Right renal pelvis (tissue), 4 donors: ENCODE results near the gene EFCAB6. TPM values are rescaled to one million over a fixed set of nuclear protein-coding genes. Genes with fewer than 3 reads are reported as not detected.

Experiments
- DNase-seq, 4 donors: peaks; one replicate each; pipeline ENCODE4 v3.0.0-alpha.2; 2013; ENCODE audit warnings: low read depth in 4 of 4, low spot score in 3 of 4, missing footprints in 1 of 4
- polyA plus RNA-seq, 4 donors: library from polyadenylated mRNA; unstranded; fragments of 120-200 nt; gene quantifications; one replicate each; pipeline ENCODE4 v1.2.1, GENCODE V29; 2013; ENCODE audit not compliant: insufficient read length in 4 of 4

EFCAB6 gene
- polyA plus RNA-seq, 4 donors: 4.4 to 5.4 (median 4.9) TPM

- no peak for DNase-seq
Observed at GRCh38 chr22:43512279-43512678, 299.8 kb downstream of the EFCAB6 start.

- DNase-seq: no peak
Observed at GRCh38 chr22:43511276-43511910, 300.7 kb downstream of the EFCAB6 start.

GRCh38 chr22:43510281-43511070 is 301.6 kb downstream of the EFCAB6 start:
- no peak for DNase-seq

GRCh38 chr22:43509337-43509736 is 302.8 kb downstream of the EFCAB6 start:
- DNase-seq: no peak

- DNase-seq: no peak
Observed at GRCh38 chr22:43508489-43508888, 303.6 kb downstream of the EFCAB6 start.

GRCh38 chr22:43507235-43507634 is 304.9 kb downstream of the EFCAB6 start:
- no peak for DNase-seq

- no peak for DNase-seq
Observed at GRCh38 chr22:43506487-43506886, 305.6 kb downstream of the EFCAB6 start.

GRCh38 chr22:43505896-43506295 is 306.2 kb downstream of the EFCAB6 start:
- DNase-seq: no peak

- no peak for DNase-seq
Observed at GRCh38 chr22:43505423-43505822, 306.7 kb downstream of the EFCAB6 start.

- no peak for DNase-seq
Observed at GRCh38 chr22:43504666-43505261, 307.3 kb downstream of the EFCAB6 start.

GRCh38 chr22:43504068-43504467 is 308.0 kb downstream of the EFCAB6 start:
- DNase-seq: no peak

GRCh38 chr22:43502306-43502874 is 309.7 kb downstream of the EFCAB6 start:
- DNase-seq: no peak

- DNase-seq: no peak
Observed at GRCh38 chr22:43501878-43502277, 310.2 kb downstream of the EFCAB6 start.

- no peak for DNase-seq
Observed at GRCh38 chr22:43500792-43501785, 311.0 kb downstream of the EFCAB6 start.

GRCh38 chr22:43498856-43499253 is 313.2 kb downstream of the EFCAB6 start:
- DNase-seq: no peak

GRCh38 chr22:43497956-43498855 is 313.9 kb downstream of the EFCAB6 start:
- DNase-seq: no peak

GRCh38 chr22:43493297-43493696 is 318.8 kb downstream of the EFCAB6 start:
- no peak for DNase-seq

- DNase-seq: no peak
Observed at GRCh38 chr22:43491737-43492136, 320.4 kb downstream of the EFCAB6 start.

GRCh38 chr22:43491177-43491576 is 320.9 kb downstream of the EFCAB6 start:
- no peak for DNase-seq
